Pancreas (tissue), 10 donors: ENCODE measurements around the gene CDH22. TPM values are rescaled to one million over a fixed set of nuclear protein-coding genes. Genes with fewer than 3 reads are reported as not detected.

Experiments used
- ATAC-seq, 4 donors: fragments of 200-7000 bp; cut with Tn5 transposase; one replicate each; pipeline versions ENCODE4 v1.8.0 to v1.9.1; 2020; ENCODE audit warnings: mild to moderate bottlenecking in 4 of 4, moderate library complexity in 4 of 4
- DNase-seq, 6 donors: peaks; one replicate each; pipeline ENCODE4 v3.0.0-alpha.2; 2020
- FAIRE-seq: peaks from 2 replicates; lab custom pipeline; 2012; peaks lifted over from hg19 to GRCh38; lab: Jason Lieb, UNC
- H3K27ac ChIP-seq, 4 donors: fragments of 200-600 bp; sonication (generic); 1 replicate in 3 of 4; 2 replicates in 1 of 4; pipeline versions ENCODE4 v1.5.0 to v1.8.0; 2020
- H3K27me3 ChIP-seq, 4 donors: fragments of 200-600 bp; one replicate each; pipeline ENCODE4 v1.8.0; 2021
- H3K36me3 ChIP-seq, 3 donors: fragments of 200-600 bp; sonication (generic) in 1 of 3; one replicate each; pipeline versions ENCODE4 v1.5.0 to v1.8.0; 2020 to 2021
- H3K4me1 ChIP-seq, 3 donors: fragments of 200-600 bp; one replicate each; pipeline ENCODE4 v1.8.0; 2021
- H3K4me3 ChIP-seq, 4 donors: fragments of 200-600 bp; sonication (generic) in 2 of 4; one replicate each; pipeline versions ENCODE4 v1.5.0 to v1.8.0; 2020 to 2021
- H3K9me3 ChIP-seq, 4 donors: fragments of 200-600 bp; one replicate each; pipeline ENCODE4 v1.8.0; 2021
- WGBS, 2 donors: extraction: QIAGEN DNeasy Blood & Tissue Kit; methylation state at CpG; one replicate each; pipeline ENCODE4 v1.1.7; 2013; 5-methylcytosine and 5-hydroxymethylcytosine counted together
- intact Hi-C, 3 donors: fragments of 100-400 bp; cut with DNase I; formaldehyde crosslinking; loops; one replicate each; pipeline versions ENCODE4 v1.11.1 to v1.14.2; 2022
- polyA plus RNA-seq, 2 donors: library from polyadenylated mRNA; stranded (reverse); fragments of 200-250 nt; gene quantifications; one replicate each; pipeline ENCODE4 v1.2.3, GENCODE V29; 2013
- total RNA-seq, 6 donors: library from RNA; stranded (reverse); fragmentation: NEBNext Ultra II Directional in 4 of 6; extraction: Animal tissue kit (Norgen Biotek cat#: 25700) in 4 of 6; gene quantifications; one replicate each; pipeline versions ENCODE4 v1.2.1 to v1.2.4, GENCODE V29; 2021 to 2023
- TF ChIP-seq, protein P1 (sequence below), 4 donors: fragments of 200-600 bp; sonication (generic) in 3 of 4; IDR thresholded peaks; one replicate each; pipeline versions ENCODE4 v1.5.0 to v1.8.0; 2021; ENCODE audit warnings: antibody characterized with exemption in 4 of 4
- donor health status: healthy with polysubstance abuse.
- donor health status: DM: no; HTN: no; CAD: no; lungs with moderate emphysema.
- donor health status: DM: no; HTN: no; CAD: no.
- donor health status: control.
- donor health status: control.
- donor health status: Bipolar disorder and iron deficiency.
- donor health status: DM: yes; HTN: yes; CAD: no.
- donor health status: DM: no; HTN: no; CAD: no.
- donor health status: DM: no; HTN: no; CAD: no.
- donor health status: DM: yes; HTN: yes; CAD: no.

The CDH22 gene
- total and polyA plus RNA-seq, 8 donors, result 0.97 to 11.9 (median 3.3) TPM

GRCh38 chr20:46270977-46271744, 37.1 kb downstream of the CDH22 start:
- Histone ChIP-seq H3K9me3 (no peaks in the 10 kb centered on the region), H3K4me3 (no peak overlapping the region), H3K4me1 (no peaks in the 10 kb centered on the region), H3K36me3 (no peaks in the 10 kb centered on the region), H3K27me3 (no peaks in the 10 kb centered on the region), H3K27ac (no peak overlapping the region)
- WGBS, 2 donors, result 44 to 58% methylated on average over 2 of the region's 2 CpGs
- TF ChIP-seq, protein P1, sequence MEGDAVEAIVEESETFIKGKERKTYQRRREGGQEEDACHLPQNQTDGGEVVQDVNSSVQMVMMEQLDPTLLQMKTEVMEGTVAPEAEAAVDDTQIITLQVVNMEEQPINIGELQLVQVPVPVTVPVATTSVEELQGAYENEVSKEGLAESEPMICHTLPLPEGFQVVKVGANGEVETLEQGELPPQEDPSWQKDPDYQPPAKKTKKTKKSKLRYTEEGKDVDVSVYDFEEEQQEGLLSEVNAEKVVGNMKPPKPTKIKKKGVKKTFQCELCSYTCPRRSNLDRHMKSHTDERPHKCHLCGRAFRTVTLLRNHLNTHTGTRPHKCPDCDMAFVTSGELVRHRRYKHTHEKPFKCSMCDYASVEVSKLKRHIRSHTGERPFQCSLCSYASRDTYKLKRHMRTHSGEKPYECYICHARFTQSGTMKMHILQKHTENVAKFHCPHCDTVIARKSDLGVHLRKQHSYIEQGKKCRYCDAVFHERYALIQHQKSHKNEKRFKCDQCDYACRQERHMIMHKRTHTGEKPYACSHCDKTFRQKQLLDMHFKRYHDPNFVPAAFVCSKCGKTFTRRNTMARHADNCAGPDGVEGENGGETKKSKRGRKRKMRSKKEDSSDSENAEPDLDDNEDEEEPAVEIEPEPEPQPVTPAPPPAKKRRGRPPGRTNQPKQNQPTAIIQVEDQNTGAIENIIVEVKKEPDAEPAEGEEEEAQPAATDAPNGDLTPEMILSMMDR (IDR thresholded peaks at IDR 0.05), result no peak
- intact Hi-C loops, result no loop called here
- ATAC-seq (no peak), DNase-seq (no peak), FAIRE-seq (no peak)

- 66 to 70% methylated on average over 7 of the region's 7 CpGs for WGBS, 2 donors
- no peaks in the 10 kb centered on the region for H3K9me3 ChIP-seq
- intact Hi-C loops, result no loop called here
- H3K27ac ChIP-seq, result no peak overlapping the region
- no peak for FAIRE-seq
- H3K4me3 ChIP-seq, result no peak overlapping the region
- no peaks in the 10 kb centered on the region for H3K36me3 ChIP-seq
- no peak for ATAC-seq
- DNase-seq, result no peak
- no peaks in the 10 kb centered on the region for H3K4me1 ChIP-seq
- no peaks in the 10 kb centered on the region for H3K27me3 ChIP-seq
- TF ChIP-seq, protein P1 (IDR thresholded peaks at IDR 0.05), result no peak
Observed at GRCh38 chr20:46269372-46269771, 38.9 kb downstream of the CDH22 start.

GRCh38 chr20:46268662-46269061, 39.6 kb downstream of the CDH22 start:
- H3K27ac ChIP-seq, result no peak overlapping the region
- no peaks in the 10 kb centered on the region for H3K36me3 ChIP-seq
- 60 to 76% methylated on average over 3 of the region's 3 CpGs for WGBS, 2 donors
- no peaks in the 10 kb centered on the region for H3K4me1 ChIP-seq
- intact Hi-C loops, result no loop called here
- no peaks in the 10 kb centered on the region for H3K27me3 ChIP-seq
- FAIRE-seq (no peak), ATAC-seq (no peak), DNase-seq (no peak)
- no peaks in the 10 kb centered on the region for H3K9me3 ChIP-seq
- TF ChIP-seq, protein P1 (IDR thresholded peaks at IDR 0.05), result no peak
- H3K4me3 ChIP-seq, result no peak overlapping the region

- no peaks in the 10 kb centered on the region for H3K27me3 ChIP-seq
- H3K4me3 ChIP-seq, result no peak overlapping the region
- TF ChIP-seq, protein P1 (IDR thresholded peaks at IDR 0.05), result no peak
- no peaks in the 10 kb centered on the region for H3K9me3 ChIP-seq
- WGBS, 2 donors, result 50% methylated on average over 19 of the region's 19 CpGs
- no peaks in the 10 kb centered on the region for H3K4me1 ChIP-seq
- no peaks in the 10 kb centered on the region for H3K36me3 ChIP-seq
- ATAC-seq, result no peak
- intact Hi-C loops, result no loop called here
- DNase-seq, result no peak
- no peak overlapping the region for H3K27ac ChIP-seq
- FAIRE-seq, result no peak
Observed at GRCh38 chr20:46268131-46268614, 40.1 kb downstream of the CDH22 start.
